H1 (cell line): Measurements from ENCODE around the gene IQGAP1. TPM values are rescaled to one million over a fixed set of nuclear protein-coding genes. Genes with fewer than 3 reads are reported as not detected.

Experiments used
- CTCF ChIA-PET: fragments of 300-600 bp; sonication (Branson Sonifier 250); formaldehyde crosslinking; loops from one replicate; lab custom pipeline; 2021; ENCODE audit not compliant: partially characterized antibody; lab: Charles Lee
- POLR2A ChIA-PET: fragments of 300-600 bp; sonication (Branson Sonifier 250); formaldehyde crosslinking; loops from one replicate; lab custom pipeline; 2021; ENCODE audit warnings: inconsistent platforms; ENCODE audit not compliant: partially characterized antibody; lab: Charles Lee
- DNase-seq, 2 experiments: peaks; one replicate each; pipeline versions ENCODE4 v3.0.0 to v3.0.0-alpha.2; 2010 to 2022; ENCODE audit warnings: low spot score in 2 of 2, low read depth in 1 of 2, mixed read lengths in 1 of 2
- FAIRE-seq: peaks from 2 replicates; lab custom pipeline; 2011; peaks lifted over from hg19 to GRCh38; lab: Jason Lieb, UNC
- H2AFZ ChIP-seq: 2 replicates; pipeline ENCODE4 v1.8.1; 2012; ENCODE audit warnings: low read length, inconsistent platforms
- H2AK5ac ChIP-seq: 2 replicates; pipeline ENCODE4 v1.6.1; 2013; ENCODE audit warnings: low read depth, low read length
- H2BK120ac ChIP-seq: replicated peaks from 2 replicates; pipeline ENCODE3; 2013; ENCODE audit warnings: low read depth, low read length, inconsistent platforms
- H2BK12ac ChIP-seq: 2 replicates; pipeline ENCODE4 v1.6.1; 2013; ENCODE audit warnings: low read depth, low read length
- H2BK15ac ChIP-seq: 2 replicates; pipeline ENCODE4 v1.6.1; 2013; ENCODE audit warnings: low read length
- H2BK20ac ChIP-seq: 2 replicates; pipeline ENCODE4 v1.6.1; 2013; ENCODE audit warnings: low read length
- H2BK5ac ChIP-seq: 2 replicates; pipeline ENCODE4 v1.6.1; 2013; ENCODE audit warnings: low read depth, low read length
- H3K14ac ChIP-seq: 2 replicates; pipeline ENCODE4 v1.6.1; 2013; ENCODE audit warnings: inconsistent platforms; ENCODE audit not compliant: insufficient read length
- H3K18ac ChIP-seq: 2 replicates; pipeline ENCODE4 v1.6.1; 2013; ENCODE audit warnings: low read length; ENCODE audit errors: extremely low read depth
- H3K23ac ChIP-seq: 2 replicates; pipeline ENCODE4 v1.6.1; 2013; ENCODE audit warnings: inconsistent platforms; ENCODE audit not compliant: insufficient read length
- H3K23me2 ChIP-seq: 2 replicates; pipeline ENCODE4 v1.6.1; 2013; ENCODE audit warnings: low read depth, low read length
- H3K27ac ChIP-seq: 2 replicates; pipeline ENCODE4 v1.6.1; 2011; ENCODE audit warnings: low read depth, low read length, inconsistent platforms
- H3K27me3 ChIP-seq, 4 experiments: replicated peaks in 1 of 4; 1 replicate in 1 of 4; 2 replicates in 3 of 4; pipeline versions ENCODE4 v1.6.1 to v1.8.1; 2011 to 2013; ENCODE audit warnings: low read length in 3 of 4, mild to moderate bottlenecking in 3 of 4, inconsistent platforms in 2 of 4, mixed read lengths in 2 of 4, moderate library complexity in 1 of 4; ENCODE audit not compliant: control insufficient read depth in 3 of 4, insufficient read depth in 3 of 4; ENCODE audit errors: extremely low read depth in 1 of 4
- H3K36me3 ChIP-seq, 4 experiments: 2 replicates each; pipeline versions ENCODE4 v1.6.1 to v1.8.1; 2011 to 2013; ENCODE audit warnings: mild to moderate bottlenecking in 4 of 4, low read length in 3 of 4, moderate library complexity in 2 of 4, control low read depth in 1 of 4, inconsistent platforms in 1 of 4; ENCODE audit not compliant: insufficient read depth in 4 of 4, control insufficient read depth in 2 of 4
- H3K4ac ChIP-seq: replicated peaks from 2 replicates; pipeline ENCODE3; 2013; ENCODE audit warnings: low read length, low read depth, mixed read lengths, inconsistent platforms; ENCODE audit not compliant: insufficient read length
- H3K4me1 ChIP-seq, 4 experiments: replicated peaks in 1 of 4; 1 replicate in 1 of 4; 2 replicates in 3 of 4; pipeline versions ENCODE4 v1.6.1 to v1.8.1; 2011 to 2013; ENCODE audit warnings: low read length in 3 of 4, inconsistent platforms in 2 of 4, mixed read lengths in 1 of 4; ENCODE audit not compliant: insufficient read depth in 4 of 4, control insufficient read depth in 3 of 4
- H3K4me2 ChIP-seq, 2 experiments: 2 replicates each; pipeline versions ENCODE4 v1.6.1 to v1.8.1; 2011 to 2013; ENCODE audit warnings: low read depth in 2 of 2, low read length in 2 of 2, control low read depth in 1 of 2, inconsistent platforms in 1 of 2, mild to moderate bottlenecking in 1 of 2; ENCODE audit not compliant: insufficient read depth in 1 of 2
- H3K4me3 ChIP-seq, 4 experiments: fragments of 200-600, 300-600 bp in 1 of 4; sonication (generic), shearing (Covaris generic), sonication (Bioruptor Twin) in 1 of 4; 2 replicates each; pipeline versions ENCODE4 v1.5.1 to v1.8.1; 2011 to 2016; ENCODE audit warnings: low read length in 4 of 4, low read depth in 3 of 4, control low read depth in 2 of 4, inconsistent platforms in 2 of 4, mild to moderate bottlenecking in 2 of 4, mixed read lengths in 1 of 4, moderate library complexity in 1 of 4; ENCODE audit not compliant: insufficient read depth in 2 of 4; ENCODE audit errors: extremely low read depth in 1 of 4
- H3K56ac ChIP-seq: replicated peaks from 2 replicates; pipeline ENCODE3; 2013; ENCODE audit warnings: low read depth, mild to moderate bottlenecking, mixed read lengths, low read length, inconsistent platforms; ENCODE audit not compliant: insufficient read length
- H3K79me1 ChIP-seq: 2 replicates; pipeline ENCODE4 v1.6.1; 2013; ENCODE audit warnings: low read depth, low read length, control low read depth
- H3K79me2 ChIP-seq, 2 experiments: 2 replicates each; pipeline versions ENCODE4 v1.6.1 to v1.8.1; 2012 to 2013; ENCODE audit warnings: low read length in 2 of 2, mild to moderate bottlenecking in 2 of 2, inconsistent platforms in 1 of 2; ENCODE audit not compliant: insufficient read depth in 2 of 2, control insufficient read depth in 1 of 2
- H3K9ac ChIP-seq, 4 experiments: replicated peaks in 1 of 4; 1 replicate in 1 of 4; 2 replicates in 3 of 4; pipeline versions ENCODE4 v1.6.1 to v1.8.1; 2011 to 2013; ENCODE audit warnings: low read depth in 3 of 4, low read length in 3 of 4, control low read depth in 2 of 4, mild to moderate bottlenecking in 2 of 4, moderate library complexity in 2 of 4, inconsistent platforms in 1 of 4; ENCODE audit errors: extremely low read depth in 1 of 4
- H3K9me3 ChIP-seq, 2 experiments: 2 replicates each; pipeline versions ENCODE4 v1.6.1 to v1.8.1; 2012 to 2013; ENCODE audit warnings: mild to moderate bottlenecking in 2 of 2, moderate library complexity in 2 of 2, control low read depth in 1 of 2, inconsistent platforms in 1 of 2, low read depth in 1 of 2, low read length in 1 of 2, mixed read lengths in 1 of 2; ENCODE audit not compliant: insufficient read depth in 2 of 2
- H4K20me1 ChIP-seq, 2 experiments: replicated peaks in 1 of 2; 2 replicates each; pipeline versions ENCODE3 to v1.8.1; 2011 to 2013; ENCODE audit warnings: inconsistent platforms in 2 of 2, low read length in 2 of 2, mild to moderate bottlenecking in 1 of 2; ENCODE audit not compliant: insufficient read depth in 2 of 2, control insufficient read depth in 1 of 2
- H4K5ac ChIP-seq: 2 replicates; pipeline ENCODE4 v1.6.1; 2013; ENCODE audit warnings: low read length, low read depth, mixed read lengths, inconsistent platforms; ENCODE audit not compliant: insufficient read length
- H4K8ac ChIP-seq: 2 replicates; pipeline ENCODE4 v1.8.0; 2013; ENCODE audit warnings: mild to moderate bottlenecking, moderate library complexity, low read length, inconsistent platforms; ENCODE audit not compliant: insufficient read depth; ENCODE audit errors: extremely low read depth
- H4K91ac ChIP-seq: replicated peaks from 2 replicates; pipeline ENCODE3; 2013; ENCODE audit warnings: low read length, mixed read lengths, inconsistent platforms; ENCODE audit not compliant: insufficient read length
- BACH1 ChIP-seq: IDR thresholded peaks from 2 replicates; pipeline ENCODE4 v1.6.1; 2012; ENCODE audit warnings: low read length, improper control_type of control experiment
- BCL11A ChIP-seq, 2 experiments: IDR thresholded peaks; one replicate each; pipeline ENCODE4 v1.6.1; 2011; ENCODE audit warnings: low read depth in 2 of 2, low read length in 2 of 2, mild to moderate bottlenecking in 2 of 2
- GABPA ChIP-seq: IDR thresholded peaks from 2 replicates; pipeline ENCODE4 v1.6.1; 2011; ENCODE audit warnings: mild to moderate bottlenecking, low read length, moderate library complexity, borderline replicate concordance; ENCODE audit not compliant: insufficient read depth
- GTF2F1 ChIP-seq: IDR thresholded peaks from 2 replicates; pipeline ENCODE4 v1.6.1; 2012; ENCODE audit warnings: low read depth, low read length, improper control_type of control experiment, borderline replicate concordance
- MAFK ChIP-seq: IDR thresholded peaks from 2 replicates; pipeline ENCODE4 v1.6.1; 2012; ENCODE audit warnings: low read depth, mild to moderate bottlenecking, improper control_type of control experiment, low read length
- PHF8 ChIP-seq: fragments of 200-600 bp; sonication (generic); conservative IDR thresholded peaks from 2 replicates; pipeline ENCODE4 v1.7.1; 2012; ENCODE audit warnings: low read depth, mild to moderate bottlenecking, inconsistent platforms, low read length, moderate library complexity
- POU5F1 ChIP-seq: IDR thresholded peaks from 2 replicates; pipeline ENCODE4 v1.6.1; 2011; ENCODE audit warnings: low read depth, mild to moderate bottlenecking, low read length, moderate library complexity
- RNF2 ChIP-seq: fragments of 200-900, 300-1000 bp; sonication (generic); IDR thresholded peaks from 2 replicates; pipeline ENCODE4 v1.7.1; 2016; ENCODE audit warnings: borderline replicate concordance, low read depth, mild to moderate bottlenecking, antibody characterized with exemption, low read length; ENCODE audit not compliant: poor library complexity, severe bottlenecking; ENCODE audit errors: missing control alignments
- RXRA ChIP-seq: IDR thresholded peaks from 2 replicates; pipeline ENCODE4 v1.6.1; 2011; ENCODE audit warnings: low read depth, mild to moderate bottlenecking, low read length, moderate library complexity; ENCODE audit not compliant: insufficient read depth
- SAP30 ChIP-seq: fragments of 300-600 bp; sonication (generic); IDR thresholded peaks from 2 replicates; pipeline ENCODE4 v1.7.1; 2012; ENCODE audit warnings: low read length, moderate library complexity, mild to moderate bottlenecking, inconsistent platforms; ENCODE audit not compliant: insufficient read depth, insufficient replicate concordance
- SUZ12 ChIP-seq: fragments of 200-600 bp; sonication (generic); IDR thresholded peaks from 2 replicates; pipeline ENCODE4 v1.6.1; 2012; ENCODE audit warnings: mild to moderate bottlenecking, inconsistent platforms, low read length, moderate library complexity, mixed read lengths
- WGBS, 2 experiments: shearing (Covaris generic) in 1 of 2; methylation state at CpG; one replicate each; pipeline versions ENCODE4 v1.1.6 to v1.1.7; 2013 to 2015; ENCODE audit warnings: low lambda C conversion rate in 2 of 2, mixed read lengths in 2 of 2, inconsistent platforms in 1 of 2, low coverage in 1 of 2, missing lambda C conversion rate in 1 of 2; ENCODE audit not compliant: insufficient replicate concordance in 2 of 2, insufficient coverage in 1 of 2, insufficient read length in 1 of 2; ENCODE audit errors: extremely low coverage in 1 of 2, missing lambda C conversion rate in 1 of 2; 5-methylcytosine and 5-hydroxymethylcytosine counted together
- polyA plus RNA-seq, 7 experiments: library from polyadenylated mRNA; depleted of rRNA in 3 of 7; stranded (reverse) in 5 of 7; unstranded in 2 of 7; fragments of >200 nt in 5 of 7; fragments of 200-250 nt in 2 of 7; gene quantifications; 1 replicate in 5 of 7; 2 replicates in 1 of 7; 4 replicates in 1 of 7; pipeline versions ENCODE4 v1.2.1 to v1.2.3, GENCODE V29; 2011 to 2013; ENCODE audit warnings: missing spikeins in 2 of 7, mixed read lengths in 2 of 7
- total RNA-seq: library from RNA; stranded (reverse); fragmentation: NEBNext Ultra II Directional; extraction: Animal tissue kit (Norgen Biotek cat#: 25700); gene quantifications from 2 replicates; pipeline ENCODE4 v1.2.1, GENCODE V29; 2021
- TF ChIP-seq, protein P1 (sequence below): IDR thresholded peaks from 2 replicates; pipeline ENCODE4 v1.6.1; 2012; ENCODE audit warnings: inconsistent platforms

Gene IQGAP1
- total and polyA plus RNA-seq, 2 of the 8 experiments (the other 6 are each of a cell fraction or from before 2014, with no cell fraction given): 56.0 to 138 TPM

DNA sequence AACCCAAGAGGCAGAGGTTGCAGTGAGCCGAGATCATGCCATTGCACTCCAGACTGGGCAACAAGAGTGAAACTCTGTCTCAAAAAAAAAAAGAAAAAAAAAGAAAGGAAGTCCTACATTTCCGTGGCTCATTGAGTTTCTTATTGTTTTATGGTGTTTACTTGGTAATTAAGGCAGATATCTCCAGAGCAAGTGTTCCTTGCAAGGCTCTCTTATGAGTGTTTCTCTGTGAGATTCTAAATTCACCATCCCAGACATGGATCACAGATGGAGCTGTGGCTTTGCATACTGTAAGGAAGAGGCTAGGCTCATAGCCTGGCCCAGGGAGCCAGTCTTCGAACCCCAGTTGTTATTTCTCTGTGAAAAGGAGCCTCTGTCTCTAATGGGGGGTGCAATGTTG lies 53.0 kb downstream of the IQGAP1 start:
- Histone ChIP-seq H3K4ac (no peak overlapping the region), H3K36me3 (peaks cover 2 to 30% (median 9%) of the 10 kb centered on the region in 4 experiments; a peak in 6 of 8 replicates), H3K56ac (no peak overlapping the region), H4K20me1 (no peaks in the 10 kb centered on the region), H2AK5ac (no peak overlapping the region), H3K23ac (no peak overlapping the region), H4K5ac (no peak overlapping the region), H2BK20ac (no peak overlapping the region), H3K9me3 (no peaks in the 10 kb centered on the region), H3K23me2 (no peaks in the 10 kb centered on the region), H3K79me1 (no peaks in the 10 kb centered on the region), H2AFZ (no peak overlapping the region), H2BK5ac (no peak overlapping the region), H3K79me2 (no peaks in the 10 kb centered on the region), H4K91ac (no peak overlapping the region), H3K4me3 (no peak overlapping the region), H2BK15ac (no peak overlapping the region), H2BK12ac (no peak overlapping the region), H3K27me3 (no peaks in the 10 kb centered on the region), H3K18ac (no peak overlapping the region), H3K27ac (no peak overlapping the region), H3K4me2 (no peak overlapping the region), H3K4me1 (no peaks in the 10 kb centered on the region), H3K9ac (no peak overlapping the region), H4K8ac (no peak overlapping the region), H2BK120ac (no peak overlapping the region), H3K14ac (no peak overlapping the region)
- DNase-seq (no peak), FAIRE-seq (no peak)
- ChIA-PET CTCF (no interaction called here), POLR2A (interaction anchor here (1.7 kb wide), 1 partner anchor 15 kb away, joined by 3 read pairs; no protein-coding TSS in a partner anchor)
- WGBS, 2 experiments: 93% methylated on average over 2 of the region's 3 CpGs; no CpG with 5 or more reads in 1 of the 2 experiments
- TF ChIP-seq RXRA (no peak), MAFK (no peak), POU5F1 (no peak), SAP30 (no peak), PHF8 (no peak), GABPA (no peak), BACH1 (no peak), RNF2 (no peak), GTF2F1 (no peak), SUZ12 (no peak), BCL11A (IDR thresholded peaks at IDR 0.05; ENCODE audit: low read depth in 2 of 2, low read length in 2 of 2) (no peak)
- TF ChIP-seq, protein P1, sequence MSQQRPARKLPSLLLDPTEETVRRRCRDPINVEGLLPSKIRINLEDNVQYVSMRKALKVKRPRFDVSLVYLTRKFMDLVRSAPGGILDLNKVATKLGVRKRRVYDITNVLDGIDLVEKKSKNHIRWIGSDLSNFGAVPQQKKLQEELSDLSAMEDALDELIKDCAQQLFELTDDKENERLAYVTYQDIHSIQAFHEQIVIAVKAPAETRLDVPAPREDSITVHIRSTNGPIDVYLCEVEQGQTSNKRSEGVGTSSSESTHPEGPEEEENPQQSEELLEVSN: no peak
